HL-60 (cell line): Measurements from ENCODE around the gene OSTF1.

ENCODE experiments used
- GABPA ChIP-seq: IDR thresholded peaks from 2 replicates; pipeline ENCODE4 v1.6.1; 2012; ENCODE audit warnings: low read depth
- REST ChIP-seq: IDR thresholded peaks from 2 replicates; pipeline ENCODE4 v1.6.1; 2012; ENCODE audit warnings: low read depth; ENCODE audit not compliant: insufficient replicate concordance
- SPI1 ChIP-seq: IDR thresholded peaks from 2 replicates; pipeline ENCODE4 v1.6.1; 2012; ENCODE audit warnings: low read depth, mild to moderate bottlenecking, borderline replicate concordance
- TF ChIP-seq, protein P1 (sequence below): IDR thresholded peaks from one replicate; pipeline ENCODE4 v1.5.1; 2011; ENCODE audit warnings: low read length, control low read depth, inconsistent platforms; ENCODE audit not compliant: insufficient read depth

GRCh38 chr9:75083188-75083970 lies 4.9 kb upstream of the OSTF1 start:
- TF ChIP-seq, protein P1, sequence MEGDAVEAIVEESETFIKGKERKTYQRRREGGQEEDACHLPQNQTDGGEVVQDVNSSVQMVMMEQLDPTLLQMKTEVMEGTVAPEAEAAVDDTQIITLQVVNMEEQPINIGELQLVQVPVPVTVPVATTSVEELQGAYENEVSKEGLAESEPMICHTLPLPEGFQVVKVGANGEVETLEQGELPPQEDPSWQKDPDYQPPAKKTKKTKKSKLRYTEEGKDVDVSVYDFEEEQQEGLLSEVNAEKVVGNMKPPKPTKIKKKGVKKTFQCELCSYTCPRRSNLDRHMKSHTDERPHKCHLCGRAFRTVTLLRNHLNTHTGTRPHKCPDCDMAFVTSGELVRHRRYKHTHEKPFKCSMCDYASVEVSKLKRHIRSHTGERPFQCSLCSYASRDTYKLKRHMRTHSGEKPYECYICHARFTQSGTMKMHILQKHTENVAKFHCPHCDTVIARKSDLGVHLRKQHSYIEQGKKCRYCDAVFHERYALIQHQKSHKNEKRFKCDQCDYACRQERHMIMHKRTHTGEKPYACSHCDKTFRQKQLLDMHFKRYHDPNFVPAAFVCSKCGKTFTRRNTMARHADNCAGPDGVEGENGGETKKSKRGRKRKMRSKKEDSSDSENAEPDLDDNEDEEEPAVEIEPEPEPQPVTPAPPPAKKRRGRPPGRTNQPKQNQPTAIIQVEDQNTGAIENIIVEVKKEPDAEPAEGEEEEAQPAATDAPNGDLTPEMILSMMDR, result no peak
- TF ChIP-seq SPI1, result no peak
- no peak for TF ChIP-seq GABPA
- no peak for TF ChIP-seq REST
